Activated CD4-positive, CD25-positive, alpha-beta regulatory T cell treated with anti-CD3 and anti-CD28 coated beads, Interleukin-2, amount 50 U/mL, for 72 hours (primary cell): ENCODE results near the gene FYCO1.
"Not testable (repeated sequence)": the region's sequence is repeated elsewhere in the genome, so short reads cannot be mapped to it uniquely, and the experiment has no call there.

ENCODE experiments used
- DNase-seq: peaks from one replicate; pipeline ENCODE4 v3.0.0; 2021

The FYCO1 gene

DNA sequence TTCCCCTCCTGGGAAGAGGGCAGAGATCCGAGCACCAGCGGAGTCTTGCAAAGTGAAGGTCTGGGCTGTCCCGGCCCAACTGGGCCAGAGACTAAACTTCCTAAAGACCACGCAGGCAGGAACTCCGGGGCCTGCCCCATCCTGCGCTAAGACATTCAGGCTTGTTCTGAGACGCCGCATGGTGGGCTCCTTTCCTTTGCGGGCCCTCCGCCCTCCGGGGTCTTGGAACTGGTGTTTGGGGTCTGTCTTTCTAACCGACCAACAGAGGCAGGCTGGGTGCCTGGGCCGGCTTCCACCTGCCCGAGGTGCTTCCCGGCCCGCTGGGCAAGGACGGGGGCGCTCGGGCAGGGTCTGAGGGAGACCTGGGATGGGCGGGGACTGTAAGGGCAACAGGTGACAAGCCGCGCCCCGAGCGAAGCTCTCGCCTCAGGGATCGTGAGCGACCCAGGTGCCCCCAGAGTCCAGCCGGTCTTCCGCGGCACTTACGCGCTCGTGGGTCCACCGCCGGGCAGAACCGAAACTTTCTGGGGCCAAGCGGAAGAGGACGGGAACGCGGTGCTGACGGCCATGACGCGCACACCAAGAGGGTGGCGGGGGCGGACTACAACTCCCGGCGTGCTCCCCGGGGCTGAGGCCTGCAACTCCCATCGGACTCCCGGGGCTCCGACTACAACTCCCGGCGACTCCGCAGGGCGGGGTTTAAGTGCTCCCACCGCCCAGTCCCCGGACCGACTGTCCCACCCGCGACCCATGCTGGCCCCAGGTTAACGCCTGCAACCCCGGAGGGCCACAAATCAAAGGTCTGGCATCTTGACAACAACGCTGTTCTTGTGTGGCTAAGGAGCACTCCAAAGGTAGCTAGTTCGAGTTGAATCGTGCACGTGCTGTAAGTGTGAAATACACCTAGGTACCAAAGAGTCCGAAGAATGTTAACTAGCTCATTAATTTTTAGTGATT is at the start of gene FYCO1:
Gene FYCO1, minus strand, starts transcription at position 589 of the 957 bp plus-strand sequence. CDS start 10,914 bp downstream, outside the sequence.
- DNase-seq: peak; percentile 88

DNA sequence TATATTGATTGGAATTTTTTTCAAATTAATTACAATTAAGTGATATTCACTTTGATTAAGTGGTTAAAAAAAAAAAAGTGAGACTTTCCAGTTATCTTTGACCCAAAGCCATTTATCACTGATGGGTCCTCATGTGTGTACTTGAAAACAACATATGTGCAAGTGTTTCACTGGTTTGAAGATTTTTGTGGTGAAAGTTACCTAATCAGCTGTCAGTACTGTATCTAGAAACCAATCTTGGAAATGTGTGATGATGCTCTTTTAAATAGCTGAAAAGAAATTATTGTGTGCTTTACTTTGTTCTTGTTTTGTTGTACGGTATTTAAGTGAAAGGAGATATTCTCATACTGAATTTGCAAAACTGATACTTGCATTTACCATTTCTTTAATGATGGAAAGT is 43.3 kb upstream of the FYCO1 start:
- DNase-seq: no peak

DNA sequence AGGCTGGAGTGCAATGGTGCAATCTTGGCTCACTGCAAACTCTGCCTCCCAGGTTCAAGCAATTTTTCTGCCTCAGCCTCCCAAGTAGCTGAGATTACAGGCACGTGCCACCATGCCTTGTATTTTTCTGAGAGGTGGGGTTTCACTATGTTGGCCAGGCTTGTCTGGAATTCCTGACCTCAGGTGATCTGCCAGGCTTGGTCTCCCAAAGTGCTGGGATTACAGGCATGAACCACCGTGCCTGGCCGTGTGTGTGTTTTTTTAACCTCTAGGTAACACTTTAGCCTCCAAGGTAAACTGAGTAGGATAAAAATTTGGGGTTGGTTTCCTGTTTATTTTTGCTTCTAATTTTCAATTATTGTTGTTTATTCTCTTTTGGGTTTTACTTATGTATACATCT is 42.4 kb upstream of the FYCO1 start:
- DNase-seq: not testable (repeated sequence)

DNA sequence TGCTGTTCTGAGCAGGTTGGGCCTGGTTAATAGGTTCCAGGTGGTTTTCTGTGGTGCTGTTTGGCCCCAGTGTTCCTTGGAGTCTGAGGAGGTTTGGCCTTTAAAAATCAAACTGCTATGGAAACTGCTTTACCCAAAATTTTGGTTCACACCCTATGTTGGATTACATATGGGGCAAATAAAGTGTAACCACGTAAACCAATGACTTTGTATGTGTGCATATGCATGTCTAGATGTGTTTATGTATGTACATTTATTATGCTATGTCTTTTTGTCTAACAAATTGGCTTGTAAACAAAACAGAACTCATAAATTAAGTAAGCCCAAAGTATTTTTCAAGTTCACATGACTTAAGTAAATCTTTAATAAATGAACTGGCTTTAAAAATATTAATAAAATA is 40.6 kb upstream of the FYCO1 start:
- DNase-seq: no peak

DNA sequence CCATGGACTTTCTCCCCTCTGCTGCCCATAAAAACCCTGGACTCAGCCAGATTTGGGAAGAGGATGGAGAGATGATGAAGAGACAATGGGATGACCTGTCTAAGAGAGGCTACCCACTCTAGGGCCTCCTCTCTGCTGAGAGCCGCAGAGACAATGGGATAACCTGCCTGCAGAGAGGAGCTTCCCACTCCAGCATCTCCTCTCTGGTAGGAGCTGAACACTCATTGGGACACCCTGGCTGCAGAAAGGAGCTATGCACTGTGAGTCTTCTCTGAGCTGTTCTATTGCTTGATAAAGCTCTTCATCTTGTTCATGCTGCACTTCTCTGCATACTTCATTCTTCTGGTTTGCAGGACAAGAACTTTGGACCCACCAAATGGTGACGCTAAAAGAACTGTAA is 36.1 kb upstream of the FYCO1 start:
- no peak for DNase-seq

GRCh38 chr3:46031269-46031668 is 35.6 kb upstream of the FYCO1 start:
- DNase-seq: no peak

DNA sequence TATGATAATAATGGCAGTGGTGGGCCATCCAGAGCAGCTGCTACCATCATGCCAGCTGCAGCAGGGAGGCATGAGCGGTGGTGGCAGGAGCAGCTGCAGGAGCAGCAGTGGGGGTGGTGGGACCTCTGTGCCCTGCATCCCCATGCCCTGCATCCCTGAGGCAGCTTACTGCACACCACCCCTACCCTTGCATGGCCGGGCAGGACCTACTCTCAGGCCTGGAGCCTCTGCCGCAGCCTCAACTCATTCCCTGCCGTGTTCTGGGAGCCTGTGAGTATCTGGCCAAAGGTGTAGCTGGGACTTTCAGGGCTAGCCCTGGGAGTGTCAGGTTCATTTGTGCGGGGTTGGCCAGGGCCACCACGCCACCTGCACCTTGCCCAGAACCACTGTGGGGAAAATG is 35.0 kb upstream of the FYCO1 start:
- no peak for DNase-seq

- DNase-seq: no peak
Measured at GRCh38 chr3:46029953-46030543, 34.4 kb upstream of the FYCO1 start.

- no peak for DNase-seq
Measured at GRCh38 chr3:46027736-46028397, 32.2 kb upstream of the FYCO1 start.

- no peak for DNase-seq
Measured at GRCh38 chr3:46027021-46027705, 31.5 kb upstream of the FYCO1 start, which contains the start of gene XCR1. TSS of gene XCR1 (minus strand) at chr3:46027483. CDS start at chr3:46021947, 5,536 bp downstream.

DNA sequence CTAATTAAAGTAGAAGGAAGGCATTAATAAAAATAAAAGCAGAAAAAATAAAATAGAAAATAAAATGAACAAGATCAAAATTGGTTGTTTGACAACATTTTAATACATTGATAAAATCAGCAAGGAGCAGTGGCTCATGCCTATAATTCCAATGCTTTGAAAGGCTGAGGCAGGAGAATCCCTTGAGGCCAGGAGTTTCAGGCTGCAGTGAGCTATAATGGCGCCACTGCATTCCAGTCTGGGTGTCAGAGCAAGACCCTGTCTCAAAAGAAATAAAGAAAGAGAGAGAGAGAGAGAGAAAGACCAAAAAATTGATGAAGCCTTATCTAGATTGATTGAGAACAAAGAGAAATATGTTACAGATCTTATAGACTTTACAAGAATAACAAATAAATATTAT is 29.5 kb upstream of the FYCO1 start:
- no peak for DNase-seq

- no peak for DNase-seq
Measured at GRCh38 chr3:46024131-46024530, 28.5 kb upstream of the FYCO1 start.

DNA sequence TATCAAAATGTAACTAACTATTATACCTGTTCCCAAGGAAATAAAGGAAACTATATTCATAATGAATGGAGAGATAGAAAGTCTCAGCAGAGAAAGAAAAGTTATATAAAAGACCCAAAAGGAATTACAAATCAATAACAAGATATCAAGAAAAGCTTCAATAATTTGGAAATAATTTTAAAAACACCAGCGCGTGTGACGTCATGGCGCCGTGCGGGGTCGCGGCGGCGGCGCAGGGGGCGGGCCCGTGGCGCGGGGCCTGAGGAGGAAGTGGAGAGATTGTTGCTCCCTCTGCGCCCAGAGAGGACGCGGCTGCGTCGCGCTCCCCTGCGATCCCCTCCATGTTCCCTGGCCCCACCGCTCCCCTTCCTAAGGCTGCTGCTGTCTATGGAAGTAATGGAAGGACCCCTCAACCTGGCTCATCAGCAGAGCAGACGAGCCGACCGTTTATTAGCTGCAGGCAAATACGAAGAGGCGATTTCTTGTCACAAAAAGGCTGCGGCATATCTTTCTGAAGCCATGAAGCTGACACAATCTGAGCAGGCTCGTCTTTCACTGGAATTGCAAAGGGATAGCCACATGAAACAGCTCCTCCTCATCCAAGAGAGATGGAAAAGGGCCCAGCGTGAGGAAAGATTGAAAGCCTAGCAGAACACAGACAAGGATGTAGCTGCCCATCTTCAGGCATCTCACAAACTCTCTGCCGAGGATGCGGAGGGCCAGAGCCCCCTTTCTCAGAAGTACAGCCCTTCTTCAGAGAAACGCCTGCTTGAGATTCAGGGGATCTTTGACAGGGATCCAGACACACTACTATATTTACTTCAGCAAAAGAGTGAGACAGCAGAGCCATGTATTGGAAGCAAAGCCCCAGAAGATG is 27.5 kb upstream of the FYCO1 start:
- DNase-seq: no peak

- no peak for DNase-seq
Measured at GRCh38 chr3:46021516-46021915, 25.9 kb upstream of the FYCO1 start.

DNA sequence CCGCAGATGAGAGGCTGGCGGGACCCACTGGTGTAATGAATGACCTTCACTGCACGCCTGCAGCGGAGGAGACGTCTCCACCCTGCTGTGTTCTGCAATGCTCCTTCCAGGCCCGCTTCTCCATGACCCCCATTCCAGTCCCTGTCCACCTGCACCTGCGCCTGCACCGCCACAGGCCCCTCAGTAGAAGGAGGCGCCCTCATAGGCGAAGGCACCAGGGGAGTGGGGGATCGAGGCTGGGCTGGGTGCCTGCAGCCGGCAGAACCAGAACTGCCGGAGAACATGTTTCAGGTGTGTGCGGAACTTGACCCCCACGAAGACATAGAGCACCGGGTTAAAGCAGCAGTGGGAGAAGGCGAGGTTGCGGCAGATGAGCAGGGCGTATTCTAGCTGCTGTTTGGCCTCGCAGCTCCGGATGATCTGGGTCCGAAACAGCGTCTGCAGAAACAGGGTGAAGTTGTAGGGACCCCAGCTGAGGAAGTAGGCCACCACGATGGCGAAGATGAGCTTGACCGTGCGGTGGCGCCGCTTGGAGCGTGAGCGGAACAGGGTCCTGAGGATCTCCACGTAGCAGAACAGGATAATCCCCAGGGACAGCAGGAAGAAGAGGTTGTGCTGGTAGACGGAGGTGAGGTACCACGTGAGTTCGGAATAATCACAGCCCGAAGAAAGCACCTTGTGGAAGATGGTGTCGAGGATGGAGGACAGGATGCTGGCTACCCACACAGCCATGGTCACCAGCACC is 25.3 kb upstream of the FYCO1 start:
- DNase-seq: no peak

- no peak for DNase-seq
Measured at GRCh38 chr3:46019707-46020106, 24.1 kb upstream of the FYCO1 start.

DNA sequence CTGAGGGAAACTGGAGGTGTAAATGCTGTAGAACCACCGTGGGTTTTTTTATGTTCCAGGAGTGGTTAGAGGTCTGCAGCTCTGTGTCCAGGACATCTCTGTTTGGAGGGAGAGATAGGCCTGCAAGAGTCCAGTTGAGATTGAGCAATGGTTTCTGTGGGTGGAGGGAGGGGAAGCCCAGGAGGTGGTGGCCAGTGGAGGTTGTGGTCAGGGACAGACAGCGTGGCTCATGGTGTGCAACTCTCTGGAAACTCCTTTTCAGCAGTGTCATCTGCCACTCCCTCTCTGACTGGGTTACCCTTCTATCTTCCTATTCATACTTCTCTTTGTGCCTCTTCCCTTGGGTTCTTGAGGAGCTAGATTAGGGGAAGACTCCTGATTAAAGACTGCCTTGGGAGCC is 22.1 kb upstream of the FYCO1 start:
- no peak for DNase-seq

- DNase-seq: no peak
Measured at GRCh38 chr3:46013316-46014094, 17.9 kb upstream of the FYCO1 start.

DNA sequence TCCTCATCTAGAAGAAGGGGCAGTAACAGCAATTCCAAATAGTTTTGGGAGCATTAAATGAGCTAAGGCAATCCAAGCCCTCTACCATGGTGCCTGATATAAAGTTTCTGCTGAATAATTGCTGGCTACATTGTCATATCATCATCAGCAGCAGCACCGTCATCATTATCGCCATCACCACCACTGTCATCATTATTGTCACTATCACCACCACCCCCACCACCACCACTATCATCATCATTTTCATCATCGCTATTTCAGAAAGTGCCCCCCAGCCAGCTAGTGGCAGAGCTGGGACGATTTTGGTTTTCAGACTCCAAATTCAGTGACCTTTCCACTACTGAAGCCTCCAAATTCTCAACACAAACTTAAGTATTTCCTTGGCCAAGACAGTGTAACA is 16.6 kb upstream of the FYCO1 start:
- DNase-seq: no peak

GRCh38 chr3:46010519-46011113 is 15.0 kb upstream of the FYCO1 start:
- DNase-seq: no peak
